HEK293 (cell line): ENCODE data around the gene COPS9.

Experiments
- CTCF ChIA-PET: fragments of 350-600 bp; formaldehyde crosslinking; extraction: SDS; loops from one replicate; lab custom pipeline; 2021; ENCODE audit warnings: antibody characterized with exemption; lab: Yijun Ruan, JAX
- POLR2A ChIA-PET: fragments of 300-600 bp; formaldehyde crosslinking; extraction: SDS; loops from one replicate; lab custom pipeline; 2020; ENCODE audit warnings: antibody characterized with exemption, inconsistent platforms; lab: Yijun Ruan, JAX
- H3K27ac ChIP-seq: fragments of 200-500 bp; sonication (Bioruptor generic); 2 replicates; pipeline ENCODE4 v1.5.1; 2014; ENCODE audit warnings: low read depth, low read length, control low read depth, inconsistent platforms; ENCODE audit errors: extremely low read depth
- H3K36me3 ChIP-seq, 2 experiments: fragments of 200-500 bp in 1 of 2; sonication (Bioruptor generic) in 1 of 2; 1 replicate in 1 of 2; 2 replicates in 1 of 2; pipeline ENCODE4 v1.5.1; 2014 to 2017; ENCODE audit warnings: inconsistent platforms in 2 of 2, low read length in 2 of 2; ENCODE audit not compliant: control insufficient read depth in 2 of 2, insufficient read depth in 1 of 2
- H3K4me1 ChIP-seq: fragments of 200-500 bp; sonication (Bioruptor generic); 2 replicates; pipeline ENCODE4 v1.5.1; 2014; ENCODE audit warnings: mild to moderate bottlenecking, low read length, inconsistent platforms; ENCODE audit not compliant: control insufficient read depth, insufficient read depth
- H3K4me3 ChIP-seq: 2 replicates; pipeline ENCODE4 v1.5.1; 2011; ENCODE audit warnings: low read depth, mild to moderate bottlenecking, control low read depth, low read length, moderate library complexity
- H3K9me3 ChIP-seq: fragments of 200-500 bp; sonication (Bioruptor generic); 2 replicates; pipeline ENCODE4 v1.5.1; 2014; ENCODE audit warnings: low read depth, low read length, inconsistent platforms; ENCODE audit not compliant: control insufficient read depth, insufficient read depth
- BCL11A ChIP-seq: fragments of 450-650 bp; formaldehyde crosslinking; IDR thresholded peaks from 2 replicates; pipeline ENCODE4 v1.5.1; 2016; ENCODE audit warnings: low read depth, missing biosample characterization, missing genetic modification characterization
- OVOL3 ChIP-seq: fragments of 450-650 bp; formaldehyde crosslinking; IDR thresholded peaks from 2 replicates; pipeline ENCODE4 v1.5.1; 2016; ENCODE audit warnings: missing biosample characterization, missing genetic modification characterization
- ZNF169 ChIP-seq: fragments of 450-650 bp; formaldehyde crosslinking; IDR thresholded peaks from 2 replicates; pipeline ENCODE4 v1.5.1; 2016; ENCODE audit warnings: missing biosample characterization, missing genetic modification characterization
- ZNF202 ChIP-seq: fragments of 450-650 bp; formaldehyde crosslinking; IDR thresholded peaks from 2 replicates; pipeline ENCODE4 v1.5.1; 2016; ENCODE audit warnings: missing biosample characterization, missing genetic modification characterization, borderline replicate concordance
- ZNF335 ChIP-seq: fragments of 450-650 bp; formaldehyde crosslinking; conservative IDR thresholded peaks from 2 replicates; pipeline ENCODE4 v1.5.1; 2016; ENCODE audit warnings: missing biosample characterization, missing genetic modification characterization
- ZNF416 ChIP-seq: fragments of 450-650 bp; formaldehyde crosslinking; IDR thresholded peaks from 2 replicates; pipeline ENCODE4 v1.5.1; 2016; ENCODE audit warnings: missing biosample characterization, missing genetic modification characterization
- ZNF518A ChIP-seq: fragments of 450-650 bp; formaldehyde crosslinking; conservative IDR thresholded peaks from 2 replicates; pipeline ENCODE4 v1.5.1; 2016; ENCODE audit warnings: low read depth, missing biosample characterization, missing genetic modification characterization
- ZNF529 ChIP-seq: fragments of 450-650 bp; formaldehyde crosslinking; IDR thresholded peaks from 2 replicates; pipeline ENCODE4 v1.5.1; 2017; ENCODE audit warnings: missing genetic modification characterization, missing biosample characterization; ENCODE audit not compliant: insufficient replicate concordance
- ZNF626 ChIP-seq: fragments of 450-650 bp; sonication (Bioruptor Pico); formaldehyde crosslinking; IDR thresholded peaks from 2 replicates; pipeline ENCODE4 v1.5.1; 2018; ENCODE audit warnings: missing biosample characterization, missing genetic modification characterization, inconsistent platforms
- ZNF677 ChIP-seq: fragments of 450-650 bp; IDR thresholded peaks from 2 replicates; pipeline ENCODE4 v1.5.0; 2018; ENCODE audit warnings: missing biosample characterization, mild to moderate bottlenecking, missing genetic modification characterization, moderate library complexity
- ZNF701 ChIP-seq: fragments of 450-650 bp; formaldehyde crosslinking; IDR thresholded peaks from 2 replicates; pipeline ENCODE4 v1.5.1; 2016; ENCODE audit warnings: missing biosample characterization, missing genetic modification characterization
- ZNF785 ChIP-seq: fragments of 450-650 bp; formaldehyde crosslinking; IDR thresholded peaks from 2 replicates; pipeline ENCODE4 v1.5.1; 2016; ENCODE audit warnings: missing biosample characterization, missing genetic modification characterization
- ZNF792 ChIP-seq: fragments of 450-650 bp; formaldehyde crosslinking; IDR thresholded peaks from 2 replicates; pipeline ENCODE4 v1.5.1; 2016; ENCODE audit warnings: missing biosample characterization, missing genetic modification characterization
- ZNF843 ChIP-seq: fragments of 450-650 bp; formaldehyde crosslinking; IDR thresholded peaks from 2 replicates; pipeline ENCODE4 v1.5.1; 2016; ENCODE audit warnings: missing biosample characterization, missing genetic modification characterization
- ZSCAN16 ChIP-seq: fragments of 450-650 bp; formaldehyde crosslinking; IDR thresholded peaks from 2 replicates; pipeline ENCODE4 v1.5.1; 2016; ENCODE audit warnings: missing biosample characterization, missing genetic modification characterization
- TF ChIP-seq, protein P1 (sequence below): fragments of 450-650 bp; IDR thresholded peaks from 2 replicates; pipeline ENCODE4 v1.5.1; 2018; ENCODE audit warnings: missing biosample characterization, missing genetic modification characterization
- TF ChIP-seq, protein P2 (sequence below): fragments of 450-650 bp; formaldehyde crosslinking; IDR thresholded peaks from 2 replicates; pipeline ENCODE4 v1.5.1; 2016; ENCODE audit warnings: missing biosample characterization, missing genetic modification characterization

Gene COPS9

DNA sequence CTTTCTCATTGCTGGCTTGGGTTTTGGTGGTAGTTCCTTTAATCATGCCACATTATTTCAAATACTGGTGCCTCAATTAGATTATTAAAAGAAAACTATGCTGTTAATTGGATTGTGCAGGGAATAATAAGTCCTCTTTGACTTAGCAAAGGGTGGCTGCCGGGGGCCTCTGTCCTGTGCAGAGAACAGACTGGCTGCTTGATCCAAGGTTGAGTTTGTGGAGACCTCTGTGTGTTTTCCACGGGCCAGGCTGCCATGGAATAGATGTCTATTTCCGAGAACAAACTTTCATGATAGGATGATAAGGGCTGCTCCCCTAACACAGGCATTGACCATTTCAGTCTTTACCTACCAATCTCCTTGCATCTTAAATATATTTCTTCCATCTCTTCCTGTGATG lies 34.8 kb upstream of the COPS9 start (continued):
- TF ChIP-seq, protein P1, sequence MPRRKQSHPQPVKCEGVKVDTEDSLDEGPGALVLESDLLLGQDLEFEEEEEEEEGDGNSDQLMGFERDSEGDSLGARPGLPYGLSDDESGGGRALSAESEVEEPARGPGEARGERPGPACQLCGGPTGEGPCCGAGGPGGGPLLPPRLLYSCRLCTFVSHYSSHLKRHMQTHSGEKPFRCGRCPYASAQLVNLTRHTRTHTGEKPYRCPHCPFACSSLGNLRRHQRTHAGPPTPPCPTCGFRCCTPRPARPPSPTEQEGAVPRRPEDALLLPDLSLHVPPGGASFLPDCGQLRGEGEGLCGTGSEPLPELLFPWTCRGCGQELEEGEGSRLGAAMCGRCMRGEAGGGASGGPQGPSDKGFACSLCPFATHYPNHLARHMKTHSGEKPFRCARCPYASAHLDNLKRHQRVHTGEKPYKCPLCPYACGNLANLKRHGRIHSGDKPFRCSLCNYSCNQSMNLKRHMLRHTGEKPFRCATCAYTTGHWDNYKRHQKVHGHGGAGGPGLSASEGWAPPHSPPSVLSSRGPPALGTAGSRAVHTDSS (tag by site-specific recombination) = no peak
- TF ChIP-seq ZSCAN16 (tag by site-specific recombination) = no peak
- no peak for TF ChIP-seq ZNF701 (tag by site-specific recombination)
- TF ChIP-seq ZNF529 (tag by site-specific recombination) = no peak
- TF ChIP-seq ZNF416 (tag by site-specific recombination) = no peak
- no peak for TF ChIP-seq ZNF843 (tag by site-specific recombination)

- no peak for TF ChIP-seq ZNF843 (tag by site-specific recombination)
- TF ChIP-seq ZNF202 = no peak
- TF ChIP-seq ZNF785 = no peak
- TF ChIP-seq, protein P2, sequence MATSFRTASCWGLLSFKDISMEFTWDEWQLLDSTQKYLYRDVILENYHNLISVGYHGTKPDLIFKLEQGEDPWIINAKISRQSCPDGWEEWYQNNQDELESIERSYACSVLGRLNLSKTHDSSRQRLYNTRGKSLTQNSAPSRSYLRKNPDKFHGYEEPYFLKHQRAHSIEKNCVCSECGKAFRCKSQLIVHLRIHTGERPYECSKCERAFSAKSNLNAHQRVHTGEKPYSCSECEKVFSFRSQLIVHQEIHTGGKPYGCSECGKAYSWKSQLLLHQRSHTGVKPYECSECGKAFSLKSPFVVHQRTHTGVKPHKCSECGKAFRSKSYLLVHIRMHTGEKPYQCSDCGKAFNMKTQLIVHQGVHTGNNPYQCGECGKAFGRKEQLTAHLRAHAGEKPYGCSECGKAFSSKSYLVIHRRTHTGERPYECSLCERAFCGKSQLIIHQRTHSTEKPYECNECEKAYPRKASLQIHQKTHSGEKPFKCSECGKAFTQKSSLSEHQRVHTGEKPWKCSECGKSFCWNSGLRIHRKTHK = no peak
- TF ChIP-seq ZNF677 (tag by site-specific recombination) = no peak
- no peak for TF ChIP-seq ZNF626 (tag by site-specific recombination)
- TF ChIP-seq OVOL3 (tag by site-specific recombination) = no peak
- TF ChIP-seq ZNF335 (tag by site-specific recombination) = no peak
- TF ChIP-seq ZNF518A (tag by site-specific recombination) = no peak
- TF ChIP-seq BCL11A = no peak
- TF ChIP-seq ZNF792 (tag by site-specific recombination) = no peak
- no peak for TF ChIP-seq ZNF169
- TF ChIP-seq, all 188 proteins: peak for 0
- no peaks in the 10 kb centered on the region for H3K9me3 ChIP-seq
- H3K4me3 ChIP-seq = no peak overlapping the region
- H3K4me1 ChIP-seq = peaks cover 5% of the 10 kb centered on the region
- no peaks in the 10 kb centered on the region for H3K36me3 ChIP-seq
- POLR2A ChIA-PET = no interaction called here
- CTCF ChIA-PET = no interaction called here
- H3K27ac ChIP-seq = no peak overlapping the region
Measured at GRCh38 chr2:240170354-240170735, 34.2 kb upstream of the COPS9 start.
